Stimulated activated naive CD8-positive, alpha-beta T cell treated with anti-CD3 and anti-CD28 coated beads, Interleukin-15, amount 100 ng/mL, for 72 hours (primary cell): Measurements from ENCODE around the gene SLC2A13.
"Not testable (repeated sequence)": the region's sequence is repeated elsewhere in the genome, so short reads cannot be mapped to it uniquely, and the experiment has no call there.

Experiments
- ATAC-seq: fragments of 150-1000 bp; cut with Tn5 transposase; 2 replicates; pipeline ENCODE4 v1.10.0; 2021; ENCODE audit warnings: mild to moderate bottlenecking, moderate library complexity
- DNase-seq, 2 donors: peaks; one replicate each; pipeline ENCODE4 v3.0.0; 2021 to 2022
- H3K27ac Mint-ChIP-seq, 2 donors: one replicate each; pipeline ENCODE4 v1.8.0; 2022; ENCODE audit warnings: mild to moderate bottlenecking in 2 of 2, mixed read lengths in 2 of 2, moderate library complexity in 2 of 2
- H3K27me3 Mint-ChIP-seq: one replicate; pipeline ENCODE4 v1.8.0; 2022; ENCODE audit warnings: mixed read lengths
- H3K4me1 Mint-ChIP-seq: one replicate; pipeline ENCODE4 v1.8.0; 2022; ENCODE audit warnings: mild to moderate bottlenecking, mixed read lengths
- H3K4me3 Mint-ChIP-seq, 2 donors: one replicate each; pipeline ENCODE4 v1.8.0; 2022; ENCODE audit warnings: mild to moderate bottlenecking in 2 of 2, mixed read lengths in 2 of 2, moderate library complexity in 1 of 2
- H3K9me3 Mint-ChIP-seq, 2 donors: one replicate each; pipeline ENCODE4 v1.8.0; 2022; ENCODE audit warnings: mixed read lengths in 2 of 2

The SLC2A13 gene

DNA sequence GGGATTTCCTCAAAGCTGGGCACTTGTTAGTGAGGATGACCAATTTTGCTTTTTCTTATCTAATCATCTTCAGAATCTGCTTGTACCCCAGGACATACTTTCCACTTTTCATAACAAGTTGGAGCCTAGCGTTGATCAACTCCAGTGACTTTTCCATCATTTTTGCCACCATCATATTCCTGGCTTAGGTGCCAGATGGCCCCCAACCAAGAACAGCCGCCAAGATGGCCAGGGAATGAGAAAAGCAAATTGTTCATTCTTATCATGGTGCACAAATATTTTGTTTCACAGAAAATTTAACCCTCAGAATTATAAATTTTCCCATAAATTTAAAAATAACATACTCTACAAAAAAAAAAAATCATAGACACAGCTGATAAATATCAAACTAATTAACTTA is 37.5 kb downstream of the SLC2A13 start:
- H3K9me3 Mint-ChIP-seq: no peaks in the 10 kb centered on the region
- H3K4me3 Mint-ChIP-seq: no peak overlapping the region
- H3K4me1 Mint-ChIP-seq: peaks cover 7% of the 10 kb centered on the region
- H3K27me3 Mint-ChIP-seq: no peaks in the 10 kb centered on the region
- no peak for ATAC-seq
- no peak overlapping the region for H3K27ac Mint-ChIP-seq
- DNase-seq: no peak

- H3K9me3 Mint-ChIP-seq: no peaks in the 10 kb centered on the region
- DNase-seq (no peak), ATAC-seq (no peak)
- H3K4me3 Mint-ChIP-seq: no peak overlapping the region
- no peaks in the 10 kb centered on the region for H3K27me3 Mint-ChIP-seq
- no peak overlapping the region for H3K27ac Mint-ChIP-seq
- no peaks in the 10 kb centered on the region for H3K4me1 Mint-ChIP-seq
These were observed 40.2 kb downstream of the SLC2A13 start for GRCh38 chr12:40065636-40066035.

DNA sequence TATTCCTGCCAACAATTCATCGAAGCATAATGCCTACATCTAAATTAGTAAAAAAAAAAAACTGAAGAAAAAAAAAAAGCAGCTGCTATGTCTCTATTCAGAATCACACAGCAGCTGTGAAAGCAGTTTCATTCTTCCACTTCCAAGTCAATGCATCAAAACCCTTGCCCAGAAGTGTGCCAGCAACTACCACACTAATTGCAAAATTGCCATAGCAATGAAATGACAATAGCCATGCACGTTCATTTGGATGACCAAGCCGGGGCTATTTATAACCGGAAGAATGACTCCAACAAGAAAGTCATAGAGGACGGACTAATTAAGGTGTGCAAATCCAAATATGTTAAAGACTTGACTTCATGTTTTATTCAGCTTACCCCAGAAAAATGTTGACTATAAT is 42.5 kb downstream of the SLC2A13 start:
- no peaks in the 10 kb centered on the region for H3K9me3 Mint-ChIP-seq
- H3K27me3 Mint-ChIP-seq: no peaks in the 10 kb centered on the region
- H3K27ac Mint-ChIP-seq: no peak overlapping the region
- no peak for DNase-seq
- no peak overlapping the region for H3K4me3 Mint-ChIP-seq
- H3K4me1 Mint-ChIP-seq: no peaks in the 10 kb centered on the region
- ATAC-seq: no peak

GRCh38 chr12:40058721-40059190 is 47.1 kb downstream of the SLC2A13 start:
- H3K9me3 Mint-ChIP-seq: no peaks in the 10 kb centered on the region
- no peaks in the 10 kb centered on the region for H3K4me1 Mint-ChIP-seq
- no peaks in the 10 kb centered on the region for H3K27me3 Mint-ChIP-seq
- no peak overlapping the region for H3K4me3 Mint-ChIP-seq
- ATAC-seq (no peak), DNase-seq (no peak)
- H3K27ac Mint-ChIP-seq: no peak overlapping the region

DNA sequence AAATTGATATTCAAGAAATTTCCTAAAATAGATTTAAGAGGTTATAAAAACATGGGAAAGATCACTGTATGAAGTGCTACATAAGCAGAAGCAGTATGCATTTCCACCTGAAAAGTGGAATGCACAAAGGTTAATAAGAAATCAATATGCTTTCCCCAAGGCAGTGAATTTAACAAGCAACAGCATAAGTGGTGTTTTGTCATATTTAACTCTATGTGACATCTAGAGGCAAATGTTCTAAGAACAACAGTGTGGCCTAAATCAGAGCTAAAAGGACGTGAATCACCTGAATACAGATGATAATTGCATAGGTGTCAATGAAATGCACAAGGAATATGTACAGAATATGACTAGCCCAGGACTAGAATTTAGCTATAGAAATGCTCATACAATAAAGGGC is 49.5 kb downstream of the SLC2A13 start:
- ATAC-seq (no peak), DNase-seq (no peak)
- Mint-ChIP-seq H3K27me3 (no peaks in the 10 kb centered on the region), H3K9me3 (no peaks in the 10 kb centered on the region), H3K4me1 (no peaks in the 10 kb centered on the region), H3K27ac (no peak overlapping the region), H3K4me3 (no peak overlapping the region)

GRCh38 chr12:40055776-40056175 is 50.1 kb downstream of the SLC2A13 start:
- H3K4me1 Mint-ChIP-seq: no peaks in the 10 kb centered on the region
- H3K4me3 Mint-ChIP-seq: no peak overlapping the region
- DNase-seq: no peak
- no peaks in the 10 kb centered on the region for H3K27me3 Mint-ChIP-seq
- H3K9me3 Mint-ChIP-seq: no peaks in the 10 kb centered on the region
- ATAC-seq: no peak
- H3K27ac Mint-ChIP-seq: no peak overlapping the region

GRCh38 chr12:40055228-40055579 is 50.7 kb downstream of the SLC2A13 start:
- Mint-ChIP-seq H3K4me3 (no peak overlapping the region), H3K27ac (no peak overlapping the region), H3K9me3 (no peaks in the 10 kb centered on the region), H3K27me3 (no peaks in the 10 kb centered on the region), H3K4me1 (no peaks in the 10 kb centered on the region)
- DNase-seq (no peak), ATAC-seq (no peak)

GRCh38 chr12:40054555-40055227 is 51.2 kb downstream of the SLC2A13 start:
- no peak overlapping the region for H3K4me3 Mint-ChIP-seq
- no peak for DNase-seq
- H3K9me3 Mint-ChIP-seq: no peaks in the 10 kb centered on the region
- H3K27ac Mint-ChIP-seq: no peak overlapping the region
- H3K4me1 Mint-ChIP-seq: no peaks in the 10 kb centered on the region
- ATAC-seq: no peak
- H3K27me3 Mint-ChIP-seq: no peaks in the 10 kb centered on the region

DNA sequence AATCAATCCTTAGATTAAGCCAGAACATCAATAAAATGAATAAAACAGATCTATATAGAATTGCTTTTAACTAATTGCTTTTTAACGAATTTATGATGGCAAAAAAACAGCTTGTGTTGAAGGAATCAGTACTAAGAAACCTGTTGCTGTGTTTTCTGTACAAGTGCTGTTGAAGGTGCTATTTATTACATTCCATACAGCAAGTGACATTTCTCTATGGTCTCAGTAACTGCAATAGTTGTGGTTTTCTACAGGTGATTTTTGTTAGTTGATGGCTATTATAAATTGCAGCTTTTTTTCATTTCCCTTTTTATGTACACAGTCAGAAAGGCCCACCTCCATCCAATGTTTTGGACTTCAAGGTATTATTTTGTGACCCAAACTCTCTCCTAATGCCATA is 56.6 kb downstream of the SLC2A13 start:
- no peak overlapping the region for H3K4me3 Mint-ChIP-seq
- H3K4me1 Mint-ChIP-seq: no peaks in the 10 kb centered on the region
- DNase-seq: no peak
- no peaks in the 10 kb centered on the region for H3K9me3 Mint-ChIP-seq
- no peak overlapping the region for H3K27ac Mint-ChIP-seq
- ATAC-seq: no peak
- H3K27me3 Mint-ChIP-seq: no peaks in the 10 kb centered on the region

- H3K27me3 Mint-ChIP-seq, H3K27ac Mint-ChIP-seq: not testable (repeated sequence)
These were observed 58.9 kb downstream of the SLC2A13 start for GRCh38 chr12:40047002-40047401.

GRCh38 chr12:40045656-40046055 is 60.2 kb downstream of the SLC2A13 start:
- no peaks in the 10 kb centered on the region for H3K4me1 Mint-ChIP-seq
- no peak overlapping the region for H3K27ac Mint-ChIP-seq
- no peak for DNase-seq
- no peak overlapping the region for H3K4me3 Mint-ChIP-seq
- no peak for ATAC-seq
- no peaks in the 10 kb centered on the region for H3K9me3 Mint-ChIP-seq
- H3K27me3 Mint-ChIP-seq: no peaks in the 10 kb centered on the region

More at GRCh38 chr12:40047002-40047401, 58.9 kb downstream of the SLC2A13 start:
- not testable (repeated sequence) for H3K9me3 Mint-ChIP-seq, H3K4me1 Mint-ChIP-seq, ATAC-seq, H3K4me3 Mint-ChIP-seq, DNase-seq

DNA sequence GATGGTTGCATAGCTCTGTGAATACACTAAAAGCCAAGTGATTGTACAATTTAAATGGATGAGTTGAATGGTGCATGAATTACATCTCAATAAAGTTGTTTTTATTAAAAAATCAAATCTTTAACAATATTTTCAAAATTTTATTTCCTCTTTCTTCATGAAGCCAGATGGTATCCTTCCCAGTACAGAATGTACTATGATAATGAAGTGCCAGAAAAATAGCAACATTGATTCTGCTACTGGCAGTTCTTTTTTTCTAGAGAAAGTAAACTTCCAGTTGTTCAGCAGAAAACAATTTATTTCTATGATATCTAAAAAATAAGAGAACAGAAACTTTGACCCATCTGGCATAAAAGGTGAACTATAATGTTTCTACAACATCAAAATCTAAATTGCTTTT is 61.5 kb downstream of the SLC2A13 start:
- Mint-ChIP-seq H3K4me1 (peaks cover 5% of the 10 kb centered on the region), H3K9me3 (no peaks in the 10 kb centered on the region), H3K27me3 (no peaks in the 10 kb centered on the region), H3K27ac (no peak overlapping the region), H3K4me3 (no peak overlapping the region)
- ATAC-seq (no peak), DNase-seq (no peak)

DNA sequence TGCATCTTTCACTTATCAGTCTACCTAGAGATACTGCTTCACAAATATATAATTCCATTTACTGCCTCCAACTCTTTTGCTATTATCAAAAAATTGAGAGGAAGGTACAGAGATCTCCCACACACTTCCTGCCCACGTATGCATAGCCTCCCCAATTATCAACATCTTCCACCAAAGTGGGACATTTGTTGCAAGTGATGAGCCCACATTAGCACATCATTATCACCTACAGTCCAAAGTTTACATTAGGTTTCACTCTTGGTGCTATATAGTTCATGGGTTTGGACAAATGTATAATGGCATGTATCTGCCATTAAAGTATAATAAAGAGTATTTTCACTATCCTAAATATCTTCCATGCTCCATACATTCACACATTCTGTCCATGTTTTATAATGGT is 66.3 kb downstream of the SLC2A13 start:
- Mint-ChIP-seq H3K4me1 (peaks cover 6% of the 10 kb centered on the region), H3K27me3 (no peaks in the 10 kb centered on the region), H3K27ac (no peak overlapping the region), H3K9me3 (no peaks in the 10 kb centered on the region), H3K4me3 (no peak overlapping the region)
- ATAC-seq (no peak), DNase-seq (no peak)

DNA sequence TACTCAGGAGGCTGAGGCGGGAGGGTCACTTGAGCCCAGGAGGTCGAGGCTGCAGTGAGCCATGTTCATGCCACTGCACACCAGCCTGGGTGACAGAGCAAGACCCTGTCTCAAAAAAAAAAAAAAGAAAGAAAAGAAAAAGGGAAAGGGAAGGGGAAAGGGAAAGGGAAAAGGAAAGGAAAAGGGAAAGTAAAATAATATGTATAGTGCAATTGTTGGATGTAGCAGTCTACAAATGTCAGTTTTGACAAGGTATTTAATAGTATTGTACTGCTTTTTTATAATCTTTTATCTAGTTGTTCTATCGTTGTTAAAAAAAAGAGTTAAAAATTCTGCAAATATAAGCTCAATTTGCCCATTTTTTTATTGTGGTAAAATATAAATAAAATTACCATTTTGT is 67.3 kb downstream of the SLC2A13 start:
- peaks cover 6% of the 10 kb centered on the region for H3K4me1 Mint-ChIP-seq
- DNase-seq (no peak), ATAC-seq (no peak)
- no peaks in the 10 kb centered on the region for H3K27me3 Mint-ChIP-seq
- H3K27ac Mint-ChIP-seq: peak overlapping the region in 1 of 2 donors; percentile 84
- no peaks in the 10 kb centered on the region for H3K9me3 Mint-ChIP-seq
- no peak overlapping the region for H3K4me3 Mint-ChIP-seq

- Mint-ChIP-seq H3K27ac (no peak overlapping the region), H3K27me3 (no peaks in the 10 kb centered on the region), H3K4me1 (peaks cover 5% of the 10 kb centered on the region), H3K4me3 (no peak overlapping the region), H3K9me3 (no peaks in the 10 kb centered on the region)
- DNase-seq (no peak), ATAC-seq (no peak)
These were observed 71.2 kb downstream of the SLC2A13 start for GRCh38 chr12:40034712-40035111.

DNA sequence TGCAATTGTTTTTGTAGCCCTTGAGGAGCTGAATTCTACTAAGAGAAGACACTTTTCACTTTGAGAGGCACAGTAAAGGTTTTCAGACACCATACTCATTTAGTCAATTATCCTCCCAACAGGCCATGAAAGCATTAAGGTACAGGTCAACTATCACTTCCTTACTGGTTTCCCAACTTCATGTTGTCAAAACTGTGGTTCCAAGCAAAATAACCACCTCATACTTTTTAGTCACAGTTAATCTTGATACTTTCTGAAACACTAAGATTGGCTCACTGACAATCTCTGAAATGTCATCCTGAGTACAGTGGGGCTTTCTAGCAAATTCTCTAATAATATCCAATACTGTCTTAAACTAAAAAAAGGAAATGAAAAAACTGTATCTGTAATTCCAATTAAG is 71.7 kb downstream of the SLC2A13 start:
- Mint-ChIP-seq H3K4me1 (no peaks in the 10 kb centered on the region), H3K27me3 (no peaks in the 10 kb centered on the region), H3K27ac (no peak overlapping the region), H3K9me3 (no peaks in the 10 kb centered on the region), H3K4me3 (no peak overlapping the region)
- DNase-seq (no peak), ATAC-seq (no peak)

DNA sequence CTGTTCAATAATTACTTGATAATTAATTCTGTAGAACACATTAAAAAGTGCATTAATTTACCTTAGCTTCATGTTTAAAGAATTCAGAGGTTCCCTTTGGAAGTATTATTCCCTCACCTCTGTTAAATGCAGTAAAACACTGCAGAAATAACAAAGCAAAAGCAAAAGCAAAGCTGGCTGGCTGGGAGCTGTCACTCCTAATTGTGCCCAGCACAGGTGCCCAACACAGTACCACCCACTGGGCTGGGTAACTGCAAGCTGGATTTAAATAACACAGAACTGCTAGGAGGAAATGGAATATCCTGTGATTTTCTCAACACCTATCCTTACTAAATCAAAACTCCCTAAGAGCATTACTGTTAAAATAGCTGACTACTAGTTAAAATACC is 72.6 kb downstream of the SLC2A13 start:
- H3K4me1 Mint-ChIP-seq: no peaks in the 10 kb centered on the region
- H3K27ac Mint-ChIP-seq: no peak overlapping the region
- H3K9me3 Mint-ChIP-seq: no peaks in the 10 kb centered on the region
- ATAC-seq (no peak), DNase-seq (no peak)
- H3K27me3 Mint-ChIP-seq: no peaks in the 10 kb centered on the region
- no peak overlapping the region for H3K4me3 Mint-ChIP-seq
